SIG-M5 treated with dmso at 0.1 percent for 504 hours (cell line): Measurements from ENCODE around the gene ARHGEF7.
A peak's percentile ranks its signal among the peaks of the same experiment; 100 is the strongest.

Source experiments
- DNase-seq: peaks from one replicate; lab custom pipeline; 2025; ENCODE audit not compliant: unreplicated experiment; lab: John Stamatoyannopoulos, UW

The ARHGEF7 gene

DNA sequence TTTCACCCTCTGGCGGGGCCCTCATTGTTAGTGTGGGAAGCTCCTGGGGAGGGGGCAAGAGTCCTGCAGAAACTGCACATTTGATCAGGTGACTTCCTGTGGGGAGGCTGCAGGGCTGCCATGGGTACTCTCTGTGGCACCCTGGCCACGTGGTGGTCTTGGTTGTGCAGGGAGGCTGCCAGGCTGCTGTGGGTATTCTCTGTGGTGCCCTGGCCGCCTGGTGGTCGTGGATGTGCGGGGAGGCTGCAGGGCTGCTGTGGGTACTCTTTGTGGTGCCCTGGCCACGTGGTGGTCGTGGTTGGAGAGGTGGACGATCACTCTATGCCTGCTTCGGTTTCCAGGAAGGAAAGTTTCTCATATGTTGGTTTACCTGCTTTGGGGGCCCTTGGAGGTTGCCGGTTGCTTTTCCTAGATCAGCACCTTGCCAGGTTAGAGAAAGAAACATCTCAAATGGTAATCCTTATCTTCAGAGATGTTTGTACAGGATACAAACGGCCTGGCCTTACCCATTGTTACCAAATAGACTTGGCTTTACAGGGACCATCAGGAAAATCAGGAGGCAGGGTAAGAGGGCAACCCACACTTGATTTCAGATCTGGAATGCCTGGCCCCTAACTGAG lies 228.2 kb downstream of the ARHGEF7 start:
- no peak for DNase-seq

DNA sequence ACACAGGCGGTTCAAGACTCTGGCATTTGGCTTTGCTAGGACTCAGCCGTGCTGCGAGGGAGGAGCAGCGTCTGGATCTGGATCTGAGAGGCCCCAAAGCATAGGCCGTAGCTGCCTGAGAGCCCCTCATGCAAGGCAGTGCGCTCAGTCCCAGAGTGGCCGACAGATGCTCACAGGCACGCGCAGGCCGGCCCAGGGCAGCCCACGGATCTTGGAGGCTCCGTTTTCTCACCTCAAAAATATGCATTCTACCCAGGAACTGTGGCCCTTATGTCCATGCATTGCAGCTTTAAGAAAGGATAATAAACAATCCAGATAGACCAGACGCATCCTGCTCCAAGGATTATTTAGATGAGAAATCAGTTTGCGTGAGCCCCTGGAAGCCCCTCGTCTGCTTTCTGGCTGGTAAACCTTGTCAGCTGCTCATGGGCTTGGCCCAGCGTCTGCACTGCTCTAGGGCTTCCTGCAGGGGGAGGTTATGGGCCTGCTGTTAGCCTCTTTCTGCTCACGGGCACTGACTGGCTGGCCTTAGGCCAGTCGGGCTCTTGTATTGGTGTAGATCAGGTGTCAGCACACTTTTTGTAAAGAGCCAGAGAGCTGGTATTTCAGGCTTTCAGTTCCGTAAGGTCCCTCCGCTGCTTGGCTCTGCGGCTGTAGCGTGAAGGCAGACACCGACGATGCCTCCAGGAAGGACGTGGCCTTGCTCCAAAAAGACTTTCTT lies 229.5 kb downstream of the ARHGEF7 start:
- peak; percentile 28 for DNase-seq

DNA sequence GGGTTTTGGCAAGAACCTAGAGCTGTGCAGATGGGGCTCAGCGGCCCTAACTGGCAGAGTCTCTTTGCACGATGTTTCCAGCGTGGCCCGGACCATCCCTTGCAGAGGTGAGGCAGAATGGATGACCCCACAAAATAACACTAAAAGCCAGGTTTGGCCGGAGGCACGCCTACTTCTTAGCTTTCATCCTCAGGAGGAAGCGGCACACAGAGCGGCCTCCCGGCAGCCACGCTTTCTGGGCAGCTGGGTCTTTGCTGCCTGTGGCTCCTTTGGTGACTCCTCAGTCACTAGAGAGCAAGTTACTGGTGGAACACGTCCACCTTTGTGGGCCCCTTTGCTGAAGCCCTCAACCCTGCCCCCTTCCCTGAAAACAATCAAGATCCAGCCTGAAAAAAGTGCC lies 230.6 kb downstream of the ARHGEF7 start:
- DNase-seq = no peak

GRCh38 chr13:111346101-111346680 lies 231.1 kb downstream of the ARHGEF7 start:
- no peak for DNase-seq

- no peak for DNase-seq
Measured at GRCh38 chr13:111347438-111347837, 232.3 kb downstream of the ARHGEF7 start.

GRCh38 chr13:111353508-111353907 lies 238.4 kb downstream of the ARHGEF7 start:
- no peak for DNase-seq

GRCh38 chr13:111354789-111355188 lies 239.7 kb downstream of the ARHGEF7 start:
- no peak for DNase-seq
